ENCODE data around the gene RGS19. TPM values are rescaled to one million over a fixed set of nuclear protein-coding genes. Genes with fewer than 3 reads are reported as not detected.
A peak's percentile ranks its signal among the peaks of the same experiment; 100 is the strongest.

RGS19 gene
- total and polyA plus RNA-seq, 2 of the 8 experiments (the other 6 are each of a cell fraction or from before 2014, with no cell fraction given), result 12.7 to 16.8 TPM

GRCh38 chr20:64101731-64102621, 22.7 kb upstream of the RGS19 start:
- Histone ChIP-seq H2BK12ac (ENCODE audit: low read depth, low read length) (no peak overlapping the region), H4K5ac (ENCODE audit: insufficient read length, low read depth, low read length) (peak overlapping the region; percentile 48), H2AFZ (ENCODE audit: low read length) (peak overlapping the region; percentile 91; the same call in 1 of the 2 replicates), H3K4me2 (ENCODE audit: insufficient read depth in 1 of 2, low read depth in 2 of 2, low read length in 2 of 2) (peak overlapping the region; percentile 48 to 97), H4K91ac (replicated peaks; ENCODE audit: insufficient read length, low read length) (no peak overlapping the region), H4K8ac (ENCODE audit: extremely low read depth, insufficient read depth, low read length) (peak overlapping the region; percentile 91; the same call in 1 of the 2 replicates), H2BK20ac (ENCODE audit: low read length) (no peak overlapping the region), H3K4me3 (ENCODE audit: extremely low read depth in 1 of 4, insufficient read depth in 2 of 4, low read depth in 3 of 4, low read length in 4 of 4) (peak overlapping the region; percentile 37 to 71 (median 52)), H4K20me1 (replicated peaks in 1 of 2; ENCODE audit: control insufficient read depth in 1 of 2, insufficient read depth in 2 of 2, low read length in 2 of 2) (peaks cover 0 to 3% of the 10 kb centered on the region in 2 experiments), H3K4me1 (replicated peaks in 1 of 4; ENCODE audit: control insufficient read depth in 3 of 4, insufficient read depth in 4 of 4, low read length in 3 of 4) (peaks cover 0 to 8% (median 3%) of the 10 kb centered on the region in 4 experiments; a peak in 3 of 7 replicates), H3K23ac (ENCODE audit: insufficient read length) (no peak overlapping the region), H2BK5ac (ENCODE audit: low read depth, low read length) (no peak overlapping the region), H3K4ac (replicated peaks; ENCODE audit: insufficient read length, low read depth, low read length) (no peak overlapping the region), H2BK15ac (ENCODE audit: low read length) (no peak overlapping the region), H3K79me1 (ENCODE audit: low read depth, low read length) (no peaks in the 10 kb centered on the region; the same call in 1 of the 2 replicates), H3K9ac (replicated peaks in 1 of 4; ENCODE audit: extremely low read depth in 1 of 4, low read depth in 3 of 4, low read length in 3 of 4) (0 out of 7 replicates have a peak overlapping the region, but pooled peaks of 1 of the 4 experiments have one; percentile 17), H3K27me3 (replicated peaks in 1 of 4; ENCODE audit: control insufficient read depth in 3 of 4, extremely low read depth in 1 of 4, insufficient read depth in 3 of 4, low read length in 3 of 4) (peaks cover 2 to 26% (median 21%) of the 10 kb centered on the region in 4 experiments), H3K18ac (ENCODE audit: extremely low read depth, low read length) (peak overlapping the region; percentile 78), H3K56ac (replicated peaks; ENCODE audit: insufficient read length, low read depth, low read length) (no peak overlapping the region), H3K27ac (ENCODE audit: low read depth, low read length) (no peak overlapping the region), H3K36me3 (ENCODE audit: control insufficient read depth in 2 of 4, insufficient read depth in 4 of 4, low read length in 3 of 4) (no peaks in the 10 kb centered on the region), H2AK5ac (ENCODE audit: low read depth, low read length) (no peak overlapping the region), H2BK120ac (replicated peaks; ENCODE audit: low read depth, low read length) (no peak overlapping the region), H3K14ac (ENCODE audit: insufficient read length) (no peak overlapping the region), H3K9me3 (ENCODE audit: insufficient read depth in 2 of 2, low read depth in 1 of 2, low read length in 1 of 2) (no peaks in the 10 kb centered on the region), H3K23me2 (ENCODE audit: low read depth, low read length) (peaks cover 2% of the 10 kb centered on the region; the same call in 1 of the 2 replicates), H3K79me2 (ENCODE audit: control insufficient read depth in 1 of 2, insufficient read depth in 2 of 2, low read length in 2 of 2) (no peaks in the 10 kb centered on the region)
- 20% methylated on average over 30 of the region's 64 CpGs; no CpG with 5 or more reads in 1 of the 2 experiments for WGBS, 2 experiments (ENCODE audit: extremely low coverage in 1 of 2, insufficient coverage in 1 of 2, insufficient read length in 1 of 2, insufficient replicate concordance in 2 of 2, low coverage in 1 of 2, low lambda C conversion rate in 2 of 2, missing lambda C conversion rate in 1 of 2)
- POLR2A ChIA-PET (ENCODE audit: partially characterized antibody), result no interaction called here
- CTCF ChIA-PET (ENCODE audit: partially characterized antibody), result interaction anchor here (0.6 to 5.0 kb wide), 25 partner anchors 8 to 302 kb away, joined by 3 to 41 read pairs (median 4); partner anchors contain the start of genes LKAAEAR1, OPRL1, PRPF6 and RGS19
- FAIRE-seq, result no peak
- peak in 1 of 2 experiments; percentile 94 for DNase-seq (ENCODE audit: low read depth in 1 of 2, low spot score in 2 of 2)
- TF ChIP-seq RXRA (IDR thresholded peaks at IDR 0.05; ENCODE audit: insufficient read depth, low read depth, low read length) (no peak), CTCF (IDR thresholded peaks at IDR 0.05; ENCODE audit: control extremely low read depth in 1 of 3, insufficient read depth in 1 of 3, low read depth in 1 of 3, low read length in 3 of 3) (peak; percentile 71 to 87 (median 78)), GABPA (IDR thresholded peaks at IDR 0.05; ENCODE audit: borderline replicate concordance, insufficient read depth, low read length) (peak; percentile 69; the same call in 1 of the 2 replicates), RAD21 (IDR thresholded peaks at IDR 0.05 in 1 of 2, conservative IDR thresholded peaks at IDR 0.05 in 1 of 2; ENCODE audit: low read depth in 2 of 2, low read length in 2 of 2) (peak; percentile 60 to 76), BCL11A (IDR thresholded peaks at IDR 0.05; ENCODE audit: low read depth in 2 of 2, low read length in 2 of 2) (no peak), TEAD4 (IDR thresholded peaks at IDR 0.05; ENCODE audit: low read depth, low read length) (no peak), TBP (IDR thresholded peaks at IDR 0.05; ENCODE audit: low read depth, low read length) (peak; percentile 12; the same call in 1 of the 2 replicates)
